NCI-H2029 treated with DMSO at 0.1 percent for 48 hours (cell line): ENCODE data around the gene SNUPN.
"Not testable (repeated sequence)": the region's sequence is repeated elsewhere in the genome, so short reads cannot be mapped to it uniquely, and the experiment has no call there.

ENCODE experiments used
- DNase-seq: peaks from one replicate; lab custom pipeline; 2025; lab: John Stamatoyannopoulos, UW

Gene SNUPN

DNA sequence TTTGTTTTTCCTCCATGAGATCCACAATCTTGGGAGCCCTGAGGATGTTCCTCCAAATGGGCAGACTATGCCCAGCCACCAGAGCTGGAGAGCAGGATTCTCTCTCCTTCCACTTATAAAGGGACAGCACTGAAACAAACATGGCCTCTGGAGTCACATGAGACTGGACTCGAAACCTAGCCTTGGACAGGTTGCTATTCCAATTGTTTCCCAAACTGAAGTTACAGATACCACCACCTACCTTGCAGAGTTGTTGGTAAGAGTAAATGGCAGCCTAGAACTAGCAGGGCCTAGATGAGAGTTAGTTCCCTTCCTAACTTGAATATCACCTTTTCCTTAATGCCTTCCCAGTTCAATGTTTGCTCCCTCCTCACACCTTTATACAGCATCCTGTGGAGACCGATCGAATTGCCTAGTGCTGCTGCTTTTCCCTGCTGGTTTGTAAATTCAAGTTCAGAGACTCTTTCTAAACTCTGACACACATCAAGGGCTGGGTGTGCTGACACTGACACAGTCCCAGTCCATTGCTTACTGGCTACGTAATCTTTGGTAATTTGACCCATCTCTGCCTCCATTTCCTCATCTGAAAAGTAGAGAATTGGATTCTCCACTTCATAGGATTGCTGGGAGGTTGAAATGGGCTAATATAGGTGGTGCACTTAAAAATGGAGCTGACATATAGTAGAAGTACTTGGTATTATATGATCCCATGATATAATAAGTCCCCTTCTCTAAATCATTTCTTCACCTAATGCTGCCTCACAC is 11.9 kb upstream of the SNUPN start:
- DNase-seq: no peak

DNA sequence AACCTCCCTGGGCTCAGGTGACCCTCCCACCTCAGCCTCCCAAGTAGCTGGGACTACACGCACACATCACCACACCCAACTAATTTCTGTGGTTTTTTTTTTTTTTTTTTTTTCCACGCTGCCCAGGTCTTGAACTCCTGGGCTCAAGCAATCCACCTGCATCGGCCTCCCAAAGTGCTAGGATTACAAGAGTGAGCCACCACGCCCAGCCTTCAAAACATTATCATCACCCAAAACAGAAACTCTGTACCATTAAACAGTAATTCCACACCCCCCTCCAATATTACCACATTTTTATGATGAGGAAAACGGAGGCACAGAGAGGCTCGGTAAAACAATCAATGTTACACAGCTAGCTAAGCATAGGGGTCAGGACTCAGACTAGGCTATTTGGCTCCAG is 10.5 kb upstream of the SNUPN start:
- DNase-seq: no peak

DNA sequence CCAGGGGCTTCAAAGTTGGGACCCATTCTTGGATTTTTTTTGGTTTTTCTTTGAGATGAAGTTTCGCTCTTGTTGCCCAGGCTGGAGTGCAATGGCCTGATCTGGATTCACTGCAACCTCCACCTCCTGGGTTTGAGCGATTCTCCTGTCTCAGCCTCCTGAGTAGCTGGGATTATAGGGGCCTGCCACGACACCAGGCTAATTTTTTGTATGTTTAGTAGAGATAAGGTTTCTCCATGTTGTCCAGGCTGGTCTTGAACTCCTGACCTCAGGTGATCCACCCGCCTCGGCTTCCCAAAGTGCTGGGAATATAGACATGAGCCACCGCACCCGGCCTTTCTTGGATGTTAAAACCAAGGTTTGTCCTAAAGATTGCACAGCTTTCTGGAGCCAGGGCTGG is 8.4 kb upstream of the SNUPN start:
- DNase-seq: not testable (repeated sequence)

GRCh38 chr15:75631935-75632334 is 6.4 kb upstream of the SNUPN start:
- no peak for DNase-seq

DNA sequence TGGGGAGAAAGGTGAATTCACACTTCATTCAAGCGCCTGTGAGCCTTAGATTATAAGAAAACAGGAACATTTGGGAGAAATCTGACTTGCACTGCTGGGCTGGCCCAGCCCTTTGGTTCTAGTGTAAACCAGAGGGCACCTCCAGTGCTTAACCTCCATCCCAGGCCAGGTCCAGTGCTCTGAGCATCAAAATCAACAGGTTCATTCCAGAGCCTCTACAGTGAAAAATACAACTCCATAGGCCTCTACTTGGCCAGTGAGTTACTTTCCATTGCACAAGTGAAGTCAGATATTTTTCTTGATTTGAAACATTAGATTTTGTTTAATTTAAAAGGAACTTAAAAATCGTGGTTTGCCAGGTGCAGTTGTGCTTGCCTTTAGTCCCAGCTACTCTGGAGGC is 3.0 kb downstream of the SNUPN start:
- DNase-seq: no peak

- DNase-seq: no peak
These were observed 4.6 kb downstream of the SNUPN start for GRCh38 chr15:75620841-75621391.

DNA sequence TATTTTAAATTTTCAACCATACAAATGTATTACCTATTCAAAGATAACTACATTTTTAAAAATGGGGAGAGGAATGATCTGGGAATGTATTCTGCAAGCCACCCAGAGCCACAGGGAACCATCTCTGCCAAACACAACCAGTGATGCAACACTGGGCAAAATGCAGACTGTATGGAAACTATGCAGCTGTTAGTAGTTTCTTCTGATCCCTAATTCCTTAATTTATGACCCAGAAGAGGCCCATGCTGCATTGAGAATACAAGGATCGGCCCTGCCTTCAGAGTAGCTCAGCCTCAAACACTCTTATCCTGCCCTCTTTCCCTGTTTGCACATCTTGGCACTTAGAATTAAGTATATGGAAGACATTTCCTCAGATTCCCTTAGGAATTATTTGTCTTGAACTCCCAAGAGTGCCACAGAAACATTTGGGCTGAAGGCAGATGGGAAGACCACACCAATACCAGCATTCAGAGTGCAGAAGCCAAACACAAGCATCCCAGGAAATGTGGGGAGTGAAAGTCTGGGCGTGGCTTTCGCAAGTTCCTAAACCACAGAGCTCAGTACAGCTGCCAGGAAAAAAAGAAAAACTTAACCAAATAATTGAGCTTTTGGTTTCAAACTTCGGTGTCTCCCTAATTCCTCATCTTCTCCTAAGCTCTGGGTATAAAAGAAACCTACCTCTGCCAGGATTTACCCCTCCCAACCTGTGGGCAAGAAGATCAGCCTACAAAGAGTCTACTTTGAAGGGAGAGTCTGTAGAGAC is 5.3 kb downstream of the SNUPN start:
- DNase-seq: no peak

GRCh38 chr15:75616766-75617165 is 8.8 kb downstream of the SNUPN start:
- DNase-seq: no peak

DNA sequence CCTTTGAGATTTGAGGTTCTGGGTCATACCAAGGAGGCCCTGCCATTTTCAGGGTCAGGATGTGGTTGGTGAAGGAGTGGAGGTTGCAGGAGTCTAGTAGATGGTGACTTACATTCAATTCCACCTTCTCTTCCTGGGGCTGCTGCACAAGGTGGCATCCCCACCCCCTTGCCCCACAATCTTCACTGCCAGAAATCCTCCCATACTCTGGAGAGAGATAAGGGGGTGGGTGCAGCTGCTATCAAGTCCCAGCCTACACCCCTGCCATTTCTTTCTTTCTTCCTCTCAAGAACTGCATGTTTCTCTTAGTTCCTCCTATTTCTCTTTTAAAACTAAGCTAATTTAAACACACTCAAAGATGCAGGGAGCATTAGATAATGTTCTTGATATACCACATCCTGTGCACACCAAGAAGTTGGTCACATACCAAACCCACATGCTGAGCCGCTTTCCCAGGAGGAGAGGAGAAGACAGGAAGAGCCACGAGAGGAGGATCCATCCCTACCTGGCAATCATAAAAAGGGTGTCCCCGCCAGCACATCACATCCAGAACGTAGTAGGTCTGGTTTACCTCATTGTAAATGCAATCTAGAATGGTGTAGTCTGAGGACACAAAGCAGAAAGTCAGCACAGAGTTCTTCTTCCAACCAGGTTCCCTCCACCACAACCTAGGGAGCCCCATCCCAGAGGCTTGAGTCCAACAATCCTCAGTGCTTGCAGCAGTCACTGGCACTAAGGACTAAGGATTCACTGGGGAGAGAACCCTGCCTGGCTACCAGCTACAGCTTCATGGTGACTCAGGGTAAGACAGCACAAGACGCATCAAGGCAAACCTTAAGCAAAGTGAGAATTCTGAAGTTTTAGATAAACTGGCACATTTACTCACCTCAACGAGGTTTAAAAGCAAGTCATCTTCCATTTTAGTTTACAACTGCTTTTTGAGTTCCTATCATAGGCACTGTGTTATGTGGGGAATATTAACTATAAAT is 18.5 kb downstream of the SNUPN start:
- no peak for DNase-seq

GRCh38 chr15:75606026-75606425 is 19.5 kb downstream of the SNUPN start:
- no peak for DNase-seq

GRCh38 chr15:75599401-75599800 is 26.1 kb downstream of the SNUPN start:
- no peak for DNase-seq

DNA sequence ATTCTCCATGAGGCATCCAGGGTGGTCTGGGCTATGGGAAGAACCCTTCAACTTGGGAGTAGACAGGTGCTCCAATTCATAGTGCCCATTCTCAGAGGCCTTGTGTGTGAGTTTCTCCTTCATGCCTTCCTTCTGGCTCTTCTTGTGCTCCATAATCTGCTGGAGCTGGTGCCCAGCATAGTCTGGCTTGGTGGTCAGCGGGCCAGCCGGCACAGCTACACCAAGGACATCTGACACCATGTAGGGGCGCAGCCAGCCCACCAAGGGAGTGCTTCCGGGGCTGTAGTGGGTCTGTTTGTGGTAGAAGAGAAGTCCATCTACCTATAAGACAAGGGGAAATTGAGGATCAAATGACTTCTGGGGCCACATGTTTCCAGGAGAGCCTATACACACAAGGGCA is 27.2 kb downstream of the SNUPN start:
- no peak for DNase-seq

DNA sequence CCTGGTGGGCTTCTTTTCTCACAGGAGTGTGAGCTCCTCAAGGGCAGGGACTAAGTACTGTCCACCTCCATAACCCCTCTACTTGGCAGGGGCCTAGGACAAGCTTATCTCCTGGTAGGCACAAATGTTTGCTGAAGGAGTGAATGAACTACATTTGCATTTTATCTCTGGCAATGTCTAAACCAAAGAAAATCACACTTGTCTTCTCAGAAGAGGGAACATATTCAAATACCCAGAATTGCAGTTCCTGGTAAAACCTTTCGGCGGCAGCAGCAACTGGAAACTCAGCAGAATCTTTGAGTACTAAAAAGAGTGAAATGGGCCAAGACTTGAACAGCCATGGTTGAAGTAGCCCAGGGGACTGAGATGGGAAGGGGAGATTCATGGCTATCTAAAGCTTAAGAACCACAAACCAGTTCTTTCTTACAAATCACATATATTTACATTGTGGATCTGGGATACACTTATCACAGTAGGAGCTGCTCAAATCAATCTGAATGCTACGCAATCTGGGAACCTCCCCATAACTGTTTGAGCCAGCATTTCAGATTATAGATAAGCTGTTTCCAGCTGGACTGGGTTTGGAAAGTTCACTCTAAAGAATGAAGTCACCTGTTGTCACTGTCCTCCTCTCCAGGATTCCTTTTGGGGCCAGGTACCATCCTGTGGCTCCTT is 27.7 kb downstream of the SNUPN start:
- DNase-seq: no peak

GRCh38 chr15:75596703-75597345 is 28.7 kb downstream of the SNUPN start:
- DNase-seq: no peak

GRCh38 chr15:75594276-75594675 is 31.2 kb downstream of the SNUPN start:
- no peak for DNase-seq

DNA sequence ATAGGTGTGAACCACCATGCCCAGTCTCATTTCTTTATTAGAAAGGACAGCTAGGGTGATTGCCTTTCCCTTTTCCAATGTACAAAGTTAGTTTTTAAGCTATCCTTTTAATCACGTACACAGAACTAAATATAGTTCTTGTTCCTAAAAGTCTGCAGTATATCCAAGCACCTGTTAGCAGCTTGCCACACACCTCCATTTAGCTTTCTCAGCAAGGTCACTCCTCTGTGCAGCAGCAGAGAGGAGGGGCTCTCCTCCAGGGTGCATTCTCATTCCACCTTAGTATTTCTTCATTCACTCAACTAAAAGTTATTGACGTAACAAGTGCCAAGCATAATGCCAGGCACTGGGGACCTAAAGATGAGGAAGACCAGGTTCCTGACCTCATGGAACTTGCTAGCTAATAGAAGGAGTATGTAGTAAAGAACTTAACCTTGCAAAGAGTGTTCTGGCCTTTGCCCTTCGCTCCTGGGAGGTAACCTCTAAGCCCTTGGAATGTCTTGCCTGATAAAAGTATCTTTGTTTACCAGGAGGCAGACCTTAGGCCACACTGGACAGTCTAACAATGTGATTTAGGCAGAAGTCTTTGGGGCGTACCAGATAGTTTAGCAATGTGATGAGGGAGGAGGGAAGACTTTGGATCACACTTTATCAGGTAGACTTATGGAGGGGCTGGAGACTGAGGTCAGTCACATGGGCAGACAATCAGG is 33.7 kb downstream of the SNUPN start:
- no peak for DNase-seq

GRCh38 chr15:75590239-75590638 is 35.3 kb downstream of the SNUPN start:
- no peak for DNase-seq

GRCh38 chr15:75589071-75589470 is 36.5 kb downstream of the SNUPN start:
- no peak for DNase-seq

GRCh38 chr15:75586422-75586821 is 39.1 kb downstream of the SNUPN start:
- not testable (repeated sequence) for DNase-seq

GRCh38 chr15:75584121-75584520 is 41.4 kb downstream of the SNUPN start:
- DNase-seq: no peak
